ENCODE measurements around the gene RARB. TPM values are rescaled to one million over a fixed set of nuclear protein-coding genes. Genes with fewer than 3 reads are reported as not detected.

The RARB gene
- total and polyA plus RNA-seq, 2 donors (not counting 3 experiments of a cell fraction or from before 2014, with no cell fraction given): 15.3 to 23.4 TPM

DNA sequence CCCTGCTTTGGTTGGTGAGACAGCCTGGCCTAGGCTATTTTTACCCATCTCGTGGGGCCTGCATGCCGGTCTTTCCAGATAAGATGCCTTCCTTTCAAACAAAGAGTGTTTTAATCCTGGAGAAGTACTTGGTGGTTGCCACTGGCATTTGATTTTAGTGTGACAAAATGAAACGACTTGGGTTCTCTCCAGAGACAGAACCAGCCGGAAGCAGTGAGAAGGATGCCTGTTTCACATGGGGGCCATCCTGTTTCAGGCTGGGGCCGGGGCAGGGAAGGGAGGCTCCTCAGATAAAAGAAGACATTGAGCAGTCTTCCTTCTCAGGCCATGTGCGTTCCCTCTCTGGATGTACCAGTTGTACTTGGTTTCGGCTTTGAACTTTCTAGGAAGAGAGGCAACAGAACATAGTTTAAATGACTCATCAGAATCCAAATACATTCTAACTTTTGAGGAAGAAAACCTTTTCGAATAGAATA is 161.8 kb downstream of the RARB start:
- dilution Hi-C loops (cut with MboI; ENCODE audit: extremely low pct_ligation_motif_present, low sequenced_read_pairs) (no loop called here), intact Hi-C loops (cut with micrococcal nuclease) (loop anchor here (5.0 kb wide), 2 partner anchors 178 to 438 kb away; no protein-coding TSS in a partner anchor)
- Histone ChIP-seq H3K79me2 (ENCODE audit: control insufficient read depth, insufficient read depth, low read length) (no peaks in the 10 kb centered on the region), H3K9me1 (replicated peaks; ENCODE audit: control insufficient read depth, extremely low read depth, insufficient read depth, low read length) (no peaks in the 10 kb centered on the region), H3K4me3 (replicated peaks in 1 of 3; ENCODE audit: insufficient read depth in 1 of 3, low read depth in 1 of 3, low read length in 3 of 3) (no peak overlapping the region), H3K36me3 (ENCODE audit: control insufficient read depth in 2 of 2, extremely low read depth in 1 of 2, insufficient read depth in 2 of 2, low read length in 2 of 2) (no peaks in the 10 kb centered on the region), H3K27me3 (ENCODE audit: control insufficient read depth in 2 of 2, insufficient read depth in 2 of 2, low read length in 2 of 2) (no peaks in the 10 kb centered on the region), H2AFZ (ENCODE audit: low read depth, low read length) (no peak overlapping the region), H4K20me1 (replicated peaks; ENCODE audit: control insufficient read depth, extremely low read depth, insufficient read depth, low read length) (no peaks in the 10 kb centered on the region), H3K4me2 (ENCODE audit: insufficient read depth, low read length) (no peak overlapping the region), H3K9ac (replicated peaks; ENCODE audit: extremely low read depth, insufficient read depth, low read length) (no peak overlapping the region), H3K4me1 (ENCODE audit: control insufficient read depth, extremely low read depth, insufficient read depth, low read length) (peaks cover 6% of the 10 kb centered on the region), H3K27ac (ENCODE audit: insufficient read depth, low read depth, low read length) (no peak overlapping the region), H3K9me3 (replicated peaks; ENCODE audit: control insufficient read depth, insufficient read depth, low read length) (no peaks in the 10 kb centered on the region)
- CTCF ChIA-PET: no interaction called here
- POLR2A ChIA-PET: no interaction called here
- TF ChIP-seq JUN (IDR thresholded peaks at IDR 0.05; ENCODE audit: borderline replicate concordance, insufficient read depth, insufficient read length, low read depth) (no peak), POLR2A (IDR thresholded peaks at IDR 0.05; ENCODE audit: low read depth, low read length) (no peak), GATA2 (IDR thresholded peaks at IDR 0.05; ENCODE audit: insufficient read depth, insufficient read length, low read depth, low read length) (no peak), POLR2AphosphoS5 (IDR thresholded peaks at IDR 0.05; ENCODE audit: insufficient read depth, low read depth, low read length) (no peak), CTCF (IDR thresholded peaks at IDR 0.05; ENCODE audit: extremely low read depth in 1 of 2, insufficient read depth in 1 of 2, low read depth in 1 of 2, low read length in 2 of 2) (no peak), EZH2 (IDR thresholded peaks at IDR 0.05; ENCODE audit: borderline replicate concordance, low read depth, low read length, severe bottlenecking) (no peak), MYC (IDR thresholded peaks at IDR 0.05; ENCODE audit: low read depth, low read length) (no peak), FOS (IDR thresholded peaks at IDR 0.05; ENCODE audit: borderline replicate concordance, insufficient read depth, low read length) (no peak)
- TF ChIP-seq, protein P1, sequence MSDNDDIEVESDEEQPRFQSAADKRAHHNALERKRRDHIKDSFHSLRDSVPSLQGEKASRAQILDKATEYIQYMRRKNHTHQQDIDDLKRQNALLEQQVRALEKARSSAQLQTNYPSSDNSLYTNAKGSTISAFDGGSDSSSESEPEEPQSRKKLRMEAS (IDR thresholded peaks at IDR 0.05; ENCODE audit: insufficient read depth, insufficient read length): no peak
- no peak for FAIRE-seq
- no TSS peak for BruUV-seq (replicated peaks)
- DNase-seq (ENCODE audit: low read depth, low spot score): no peak
